GM19463 (cell line): Measurements from ENCODE around the gene ESRP2.
A peak's percentile ranks its signal among the peaks of the same experiment; 100 is the strongest.

Source experiments
- ATAC-seq: cut with Tn5 transposase; IDR thresholded peaks from one replicate; pipeline ENCODE4 v1.9.1; 2021; ENCODE audit warnings: mild to moderate bottlenecking, moderate library complexity; ENCODE audit not compliant: unreplicated experiment

The ESRP2 gene

DNA sequence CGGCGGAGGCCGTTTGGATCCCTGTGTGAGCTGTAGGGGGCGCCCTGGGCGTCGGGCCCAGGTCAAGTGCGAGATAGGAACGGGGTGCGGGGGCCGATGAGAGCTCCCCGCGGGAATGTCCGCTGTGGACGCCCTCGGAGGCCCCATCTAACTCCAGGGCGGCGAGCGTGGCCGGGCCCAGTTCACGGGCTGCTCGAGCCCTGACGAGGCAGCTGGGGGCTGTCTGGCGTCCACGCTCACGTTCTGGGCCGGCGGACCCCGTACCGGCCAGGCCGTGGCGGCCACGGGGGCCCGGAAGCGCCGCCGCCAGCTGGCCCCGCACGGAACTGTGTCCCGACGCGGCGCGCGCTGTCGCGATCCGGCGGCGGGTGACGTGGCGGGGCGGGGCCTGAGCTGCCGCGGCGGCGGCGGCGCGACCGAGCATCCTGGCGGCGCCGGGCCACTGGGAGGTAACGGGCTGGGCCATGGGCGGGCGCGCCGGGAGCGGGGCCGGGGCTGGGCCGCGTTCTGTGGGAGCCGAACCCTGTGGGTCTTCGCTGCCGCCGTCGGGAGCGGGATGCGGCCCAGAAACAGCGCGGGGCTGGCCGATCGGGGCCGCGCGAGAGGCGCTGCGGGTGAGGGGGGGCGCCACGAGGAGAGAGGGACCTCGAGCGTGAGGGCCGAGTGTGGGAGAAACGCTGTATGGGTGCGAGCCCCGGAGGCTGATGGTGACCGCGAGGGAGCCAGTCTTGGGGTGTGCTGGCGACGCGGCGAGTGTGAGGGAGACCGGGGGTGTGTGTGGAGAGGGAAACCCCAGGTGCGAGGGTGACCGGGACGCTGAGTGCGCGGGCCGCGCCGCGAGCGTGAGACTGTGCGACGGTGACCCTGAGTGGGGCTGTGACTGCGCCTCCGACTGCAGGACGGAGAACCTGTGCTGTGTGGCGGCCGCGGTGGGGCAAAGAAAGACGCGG, 28.5 kb upstream of the ESRP2 start, which contains the start of gene SLC7A6:
SLC7A6 (plus strand) TSS at position 399 of the 950 bp plus-strand sequence. CDS start 10,201 bp downstream, outside the sequence.
- peak; percentile 67 for ATAC-seq

DNA sequence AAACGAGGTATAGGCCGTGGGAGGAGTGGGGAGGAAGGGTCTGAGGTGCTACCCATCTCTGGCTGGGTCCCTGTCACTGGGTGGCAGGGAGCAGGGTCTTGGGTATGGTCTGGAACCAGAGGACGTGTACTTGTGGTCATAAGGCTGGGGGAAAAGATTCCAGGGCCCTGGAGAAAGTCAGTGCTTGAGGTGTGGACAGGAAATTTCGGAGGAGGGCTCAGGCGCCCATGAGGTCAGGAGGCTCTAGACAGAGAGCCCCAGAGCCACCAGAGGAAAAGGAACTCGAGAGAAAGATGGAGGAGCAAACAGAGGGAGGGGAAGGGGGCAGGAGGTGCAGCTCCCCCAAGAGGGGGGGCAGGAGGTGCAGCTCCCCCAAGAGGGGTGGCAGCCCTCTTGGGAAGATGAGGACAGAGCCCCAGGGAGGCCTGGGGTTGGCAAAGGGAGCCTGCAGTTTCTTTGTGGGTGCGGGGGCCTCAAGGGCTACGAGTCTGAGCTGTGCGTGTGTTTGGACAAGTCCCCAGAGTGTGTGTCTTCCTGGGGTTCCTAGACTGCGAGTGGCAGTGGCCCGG, 27.7 kb upstream of the ESRP2 start:
- peak; percentile 12 for ATAC-seq

DNA sequence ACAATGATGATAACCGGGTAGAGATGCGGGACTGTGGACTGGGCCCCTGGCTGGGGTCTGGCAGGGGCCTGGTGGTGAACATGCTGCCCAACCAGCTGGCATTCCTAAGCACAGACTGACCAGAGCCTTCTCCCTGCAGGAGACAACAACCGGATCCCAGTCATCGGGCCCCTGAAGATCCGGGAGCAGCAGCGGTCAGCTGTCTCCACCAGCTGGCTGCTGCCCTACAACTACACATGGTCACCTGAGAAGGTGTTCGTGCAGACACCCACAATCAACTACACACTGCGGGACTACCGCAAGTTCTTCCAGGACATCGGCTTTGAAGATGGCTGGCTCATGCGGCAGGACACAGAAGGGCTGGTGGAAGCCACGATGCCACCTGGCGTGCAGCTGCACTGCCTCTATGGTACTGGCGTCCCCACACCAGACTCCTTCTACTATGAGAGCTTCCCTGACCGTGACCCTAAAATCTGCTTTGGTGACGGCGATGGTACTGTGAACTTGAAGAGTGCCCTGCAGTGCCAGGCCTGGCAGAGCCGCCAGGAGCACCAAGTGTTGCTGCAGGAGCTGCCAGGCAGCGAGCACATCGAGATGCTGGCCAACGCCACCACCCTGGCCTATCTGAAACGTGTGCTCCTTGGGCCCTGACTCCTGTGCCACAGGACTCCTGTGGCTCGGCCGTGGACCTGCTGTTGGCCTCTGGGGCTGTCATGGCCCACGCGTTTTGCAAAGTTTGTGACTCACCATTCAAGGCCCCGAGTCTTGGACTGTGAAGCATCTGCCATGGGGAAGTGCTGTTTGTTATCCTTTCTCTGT, 23.3 kb upstream of the ESRP2 start:
- ATAC-seq: no peak

DNA sequence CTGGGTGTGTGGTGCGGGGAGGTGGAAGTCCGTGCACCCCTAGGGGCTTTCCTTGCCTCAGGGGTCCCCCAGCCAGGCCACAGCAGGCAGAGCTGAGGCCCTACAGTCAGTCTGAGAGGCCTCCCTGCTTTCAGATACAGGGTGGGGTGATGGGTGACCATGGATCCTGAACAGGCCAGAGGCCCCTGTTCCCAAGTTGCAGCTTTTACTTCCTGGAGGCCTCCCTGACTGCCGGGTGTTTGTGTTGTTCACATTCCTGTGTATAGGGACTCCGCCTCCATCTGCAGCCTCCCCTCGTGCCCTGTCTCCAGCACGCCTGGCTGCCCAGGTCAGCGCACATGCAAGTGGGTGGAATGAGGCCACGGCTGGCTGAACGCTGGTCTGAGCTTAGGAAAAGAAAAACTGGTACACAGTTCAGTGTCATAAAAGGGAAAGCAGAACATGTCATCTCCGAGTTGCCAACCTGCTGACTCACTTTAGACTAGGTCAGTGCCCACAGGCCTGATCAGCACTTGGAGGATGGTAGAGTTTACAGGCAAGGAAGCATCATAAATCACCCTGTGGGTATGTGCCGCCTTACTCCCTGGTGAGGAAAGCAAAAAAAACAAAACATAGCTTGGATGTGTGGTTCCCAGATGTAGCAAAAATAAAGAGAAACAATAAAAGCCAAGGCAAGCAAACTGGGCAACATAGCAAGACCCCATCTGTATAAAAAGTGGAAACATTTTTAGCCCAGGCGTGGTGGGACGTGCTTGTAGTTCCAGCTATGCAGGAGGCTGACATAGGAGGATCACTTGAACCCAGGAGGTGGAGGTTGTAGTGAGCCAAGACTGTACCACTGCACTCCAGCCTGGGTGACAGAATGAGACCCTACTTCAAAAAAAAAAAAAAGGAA, 22.2 kb upstream of the ESRP2 start:
- peak; percentile 49 for ATAC-seq

DNA sequence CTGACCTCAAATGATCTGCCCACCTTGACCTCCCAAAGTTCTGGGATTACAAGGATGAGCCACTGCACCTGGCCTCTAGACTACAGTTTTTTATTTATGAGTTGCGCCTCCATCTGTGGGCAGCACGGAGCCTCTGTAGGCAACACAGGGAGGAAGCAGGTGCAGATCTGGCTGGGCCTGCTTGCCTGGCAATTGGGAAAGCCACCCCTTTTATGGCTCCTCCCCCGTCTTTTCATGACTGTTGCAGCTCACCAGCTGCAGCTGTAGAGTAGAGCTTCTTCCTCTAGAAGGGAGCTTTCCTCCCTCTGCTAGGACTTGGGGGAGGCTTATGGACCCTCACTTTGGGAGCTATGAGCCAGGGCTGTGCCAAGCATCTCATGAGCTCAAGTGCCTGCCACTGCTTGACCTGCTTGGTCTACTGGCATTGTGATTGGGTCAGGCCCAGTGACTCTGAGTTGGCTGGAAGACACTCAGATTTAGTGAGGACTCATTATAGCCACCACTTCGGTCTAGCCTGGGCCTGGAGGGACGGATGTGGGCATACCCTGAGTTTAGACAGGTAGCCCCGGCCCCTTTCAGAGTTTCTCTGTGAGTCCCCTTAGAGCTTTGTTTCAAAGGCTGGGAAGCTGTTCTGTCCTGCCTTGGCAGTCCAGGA, 21.5 kb upstream of the ESRP2 start:
- ATAC-seq: peak; percentile 54

DNA sequence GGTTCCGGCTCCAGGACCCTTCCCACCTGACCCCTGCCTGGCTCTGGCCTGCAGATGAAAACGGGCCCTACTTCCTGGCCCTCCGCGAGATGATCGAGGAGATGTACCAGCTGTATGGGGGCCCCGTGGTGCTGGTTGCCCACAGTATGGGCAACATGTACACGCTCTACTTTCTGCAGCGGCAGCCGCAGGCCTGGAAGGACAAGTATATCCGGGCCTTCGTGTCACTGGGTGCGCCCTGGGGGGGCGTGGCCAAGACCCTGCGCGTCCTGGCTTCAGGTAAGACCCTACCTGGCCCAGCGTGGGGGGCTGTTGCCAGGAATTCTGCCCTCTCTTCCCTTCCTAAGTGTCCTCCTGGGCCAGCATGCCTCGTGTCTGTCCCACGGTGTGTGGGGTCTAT, 19.8 kb upstream of the ESRP2 start:
- ATAC-seq: no peak

DNA sequence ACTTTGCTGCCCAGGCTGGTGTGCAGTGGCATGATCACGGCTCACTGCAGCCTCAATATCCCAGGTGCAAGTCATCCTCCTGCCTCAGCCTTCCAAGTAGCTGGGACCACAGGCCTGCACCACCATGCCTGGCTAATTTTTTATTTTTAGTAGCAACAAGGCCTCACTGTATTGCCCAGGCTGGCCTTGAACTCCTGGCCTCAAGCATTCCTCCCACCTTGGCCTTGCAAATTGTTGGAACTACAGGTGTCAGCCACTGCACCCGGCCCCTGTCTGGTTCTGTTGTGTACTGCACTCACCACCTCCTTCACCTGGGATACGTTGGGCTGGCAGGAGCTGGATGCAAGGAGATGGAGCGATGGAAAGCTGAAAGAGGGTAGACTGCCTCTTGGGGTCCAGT, 17.8 kb upstream of the ESRP2 start:
- ATAC-seq: no peak

DNA sequence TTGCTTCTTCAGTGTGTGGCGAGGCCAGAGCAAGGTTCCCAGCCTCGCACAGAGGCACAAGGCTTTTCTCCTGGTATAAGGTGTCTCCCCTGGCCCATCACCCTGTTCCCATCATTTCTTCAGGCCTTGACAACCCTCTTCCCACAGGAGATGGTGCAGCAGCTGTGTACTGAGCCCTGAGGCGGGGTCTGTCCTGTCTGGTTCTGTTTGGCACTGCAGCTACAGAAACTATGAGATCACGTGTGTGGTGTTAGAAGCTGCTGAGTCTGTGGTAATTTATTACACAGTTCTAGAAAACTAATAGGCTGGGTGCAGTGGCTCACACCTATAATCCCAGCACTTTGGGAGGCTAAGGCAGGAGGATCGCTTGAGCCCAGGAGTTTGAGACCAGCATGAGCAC, 16.5 kb upstream of the ESRP2 start:
- ATAC-seq: no peak

DNA sequence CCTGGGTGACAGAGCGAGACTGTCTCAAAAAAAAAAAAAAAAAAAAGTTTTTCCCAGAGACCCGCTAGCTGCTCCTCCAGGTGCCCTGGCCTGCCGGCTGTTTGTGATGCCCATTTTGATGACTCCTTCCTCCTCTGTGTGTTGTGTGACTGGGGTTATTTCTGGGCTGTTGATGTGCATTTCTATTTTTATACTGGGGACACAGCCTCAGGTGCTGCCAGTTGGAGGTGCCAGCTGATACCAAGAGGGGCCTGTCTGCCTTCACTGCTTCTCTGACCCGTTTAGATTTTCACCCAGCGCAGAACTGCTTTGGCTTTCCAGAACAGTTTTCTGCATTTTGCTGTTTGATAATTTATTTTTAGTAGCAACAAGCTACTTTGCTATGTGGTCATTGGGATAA, 15.9 kb upstream of the ESRP2 start:
- no peak for ATAC-seq

DNA sequence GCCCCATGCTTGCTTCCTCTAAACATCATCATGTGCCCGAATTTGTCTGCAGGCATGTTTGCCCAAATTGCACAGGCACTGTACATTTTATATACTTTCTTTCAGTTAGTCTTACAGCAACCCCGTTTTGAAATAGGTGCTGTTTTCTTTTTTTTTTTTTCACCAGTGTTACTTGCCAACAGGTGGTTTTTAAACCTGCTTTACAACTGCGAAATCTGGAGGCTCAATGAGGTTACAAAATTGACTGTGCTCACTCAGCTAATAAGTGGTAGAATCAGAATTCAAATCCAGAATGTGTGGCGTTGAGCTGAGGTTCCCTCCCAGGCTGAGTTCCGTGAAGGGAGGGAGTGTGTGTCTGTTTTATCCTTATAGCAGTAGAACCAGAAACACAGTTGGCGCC, 15.0 kb upstream of the ESRP2 start:
- no peak for ATAC-seq

DNA sequence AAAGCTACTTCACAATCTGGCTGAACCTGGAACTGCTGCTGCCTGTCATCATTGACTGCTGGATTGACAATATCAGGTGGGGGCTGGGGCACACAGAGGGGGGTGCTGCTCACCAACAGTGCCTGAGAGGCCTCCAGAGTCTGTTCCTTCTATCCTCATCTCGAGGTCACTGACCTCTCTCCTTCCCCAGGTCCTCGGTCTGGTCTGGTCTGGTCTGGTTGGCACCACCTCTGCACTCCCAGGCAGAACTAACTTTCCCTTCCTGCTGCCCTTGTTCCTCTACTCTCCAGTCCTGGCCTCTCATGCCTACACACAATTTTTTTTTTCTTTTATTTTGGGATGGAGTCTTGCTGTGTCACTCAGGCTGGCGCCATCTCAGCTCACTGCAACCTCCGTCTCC, 13.4 kb upstream of the ESRP2 start:
- ATAC-seq: no peak

DNA sequence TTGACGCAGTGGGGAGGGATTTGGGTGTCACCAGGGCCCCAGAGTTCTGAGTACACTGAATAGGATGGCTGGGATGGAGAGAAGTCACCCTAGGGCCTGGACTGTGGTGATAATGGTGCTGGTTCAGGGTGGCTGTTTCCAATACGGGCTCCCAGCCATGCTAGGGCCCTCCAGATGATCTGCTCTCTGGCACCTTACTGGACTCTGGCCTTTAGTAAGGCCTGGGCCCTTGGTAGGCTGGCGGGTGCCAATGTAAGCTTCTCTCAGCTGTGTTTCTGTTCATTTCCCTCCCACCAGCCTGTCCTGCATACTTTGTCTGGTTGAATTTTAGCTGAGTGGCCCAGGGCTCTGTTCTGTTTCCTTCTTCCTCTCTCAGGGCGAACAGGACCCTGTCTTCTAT, 12.0 kb upstream of the ESRP2 start:
- no peak for ATAC-seq

DNA sequence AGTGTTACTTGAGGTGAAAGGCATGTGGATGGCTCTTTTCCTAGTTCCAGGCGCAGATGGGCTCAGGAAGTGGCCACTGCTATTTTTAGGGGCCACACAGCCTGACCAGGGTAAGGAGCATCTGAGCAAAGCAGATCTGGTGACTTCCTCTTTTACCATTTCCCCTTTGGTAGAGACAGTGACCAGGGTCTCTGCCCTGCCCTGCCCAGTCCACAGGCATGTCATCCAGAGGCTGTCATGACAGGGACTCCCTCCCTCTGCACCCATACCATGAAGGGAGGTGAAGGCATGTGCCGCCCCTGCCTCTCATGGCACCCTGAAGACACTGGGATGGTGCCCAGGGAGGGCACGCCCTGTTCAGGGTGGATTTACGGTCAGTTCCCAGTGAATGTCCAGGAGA, 11.5 kb upstream of the ESRP2 start:
- no peak for ATAC-seq

DNA sequence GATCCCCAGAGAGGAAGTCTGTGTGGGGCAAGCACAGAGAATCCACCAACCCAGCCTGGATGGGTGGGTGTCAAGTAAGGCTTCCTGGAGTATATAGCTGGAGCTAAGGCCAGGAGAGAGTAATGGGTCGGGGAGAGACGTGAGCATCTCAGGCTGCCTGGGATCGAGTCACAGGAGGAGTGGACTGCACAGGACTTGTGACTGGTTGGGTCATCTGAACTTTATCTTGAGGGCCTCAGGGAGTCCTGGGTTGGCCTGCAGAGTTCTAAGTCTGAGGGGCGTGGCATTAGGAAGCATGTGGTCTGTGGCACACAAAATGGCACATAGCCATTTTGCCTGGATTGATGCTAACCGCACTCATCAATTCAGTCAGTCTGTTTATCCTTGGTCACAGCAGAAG, 10.7 kb upstream of the ESRP2 start:
- no peak for ATAC-seq

DNA sequence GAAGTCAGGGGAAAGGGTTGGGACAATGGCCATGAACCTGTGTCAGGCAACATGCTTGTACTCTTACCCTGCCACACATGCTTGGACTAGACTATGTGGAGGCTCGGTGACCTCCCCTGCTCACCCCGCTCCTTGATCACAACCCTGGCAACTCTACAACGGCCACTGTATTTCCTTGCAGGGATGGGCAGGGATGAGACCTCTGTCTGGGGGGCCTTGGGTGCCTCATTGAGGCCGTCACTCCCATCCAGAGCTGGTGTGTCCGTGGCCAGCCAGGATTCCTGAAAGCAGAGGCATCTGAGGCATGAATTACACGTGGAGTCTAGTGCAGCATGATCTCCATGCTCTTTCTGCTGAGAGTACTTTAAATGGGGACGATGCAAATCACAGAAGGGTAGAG, 10.2 kb upstream of the ESRP2 start:
- ATAC-seq: no peak

DNA sequence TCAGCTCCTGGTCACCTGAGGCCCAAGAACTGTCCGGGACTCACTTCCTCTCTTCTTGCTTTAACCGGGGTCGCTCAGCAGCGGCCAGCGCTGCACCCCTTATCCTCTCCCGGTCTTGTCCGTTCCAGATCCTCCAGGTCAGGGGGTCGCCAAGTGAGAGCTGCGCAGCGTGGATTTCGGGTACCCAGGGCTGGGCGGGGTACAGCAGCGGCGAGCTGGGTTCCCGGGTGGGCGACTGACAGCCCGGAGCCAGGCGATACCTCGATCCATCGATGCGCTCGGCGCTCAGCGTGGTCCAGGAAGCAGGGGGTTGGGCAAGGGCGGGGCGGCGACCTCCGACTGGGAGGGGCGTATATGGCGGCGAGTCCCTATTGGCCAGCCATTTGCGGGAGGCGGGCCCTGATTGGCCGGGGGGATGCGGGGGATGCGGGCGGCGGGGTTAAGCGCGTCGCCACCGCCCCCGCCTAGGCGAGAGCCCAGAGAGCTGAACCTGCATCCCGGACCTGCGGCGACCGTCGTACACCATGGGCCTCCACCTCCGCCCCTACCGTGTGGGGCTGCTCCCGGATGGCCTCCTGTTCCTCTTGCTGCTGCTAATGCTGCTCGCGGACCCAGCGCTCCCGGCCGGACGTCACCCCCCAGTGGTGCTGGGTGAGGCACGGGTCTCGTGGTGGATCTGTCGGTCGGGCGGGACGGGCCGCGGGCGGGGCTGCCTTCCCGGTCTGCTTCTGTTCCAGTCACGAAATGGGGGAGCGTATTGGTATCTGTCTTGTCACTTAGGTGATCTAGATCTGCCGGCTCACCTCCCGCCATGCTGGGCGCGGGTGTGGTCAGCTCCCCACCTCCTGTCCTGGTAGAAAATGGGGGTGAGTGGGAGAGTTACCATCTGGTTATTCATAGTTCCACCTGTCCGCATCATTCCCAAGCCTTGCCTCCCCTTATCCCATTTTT, 9.3 kb upstream of the ESRP2 start, which contains the start of gene PLA2G15:
PLA2G15 (plus strand) TSS at position 471 of the 951 bp plus-strand sequence; CDS start at position 525, 54 bp downstream.
- ATAC-seq: peak; percentile 91

DNA sequence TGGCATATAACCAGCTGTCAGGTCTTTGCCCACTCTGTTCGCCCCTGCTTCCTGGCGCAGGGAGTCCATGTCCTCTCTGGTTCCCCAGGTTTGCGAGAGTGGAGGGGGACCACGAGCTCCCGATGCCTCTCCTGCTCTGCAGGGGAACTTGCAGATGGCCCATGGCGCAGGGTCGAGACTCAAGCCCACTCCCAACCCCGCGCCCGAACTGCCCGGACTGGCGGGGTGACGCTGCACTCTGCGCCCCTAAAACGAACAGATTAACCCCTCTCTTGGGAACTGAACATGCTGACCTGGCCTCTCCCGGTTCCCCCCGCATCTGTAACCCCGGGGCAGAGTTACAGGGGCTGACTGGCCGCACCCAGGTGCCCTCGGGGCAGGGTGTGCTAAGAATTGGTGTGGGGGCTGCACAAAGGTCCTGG, 8.6 kb upstream of the ESRP2 start:
- ATAC-seq: peak; percentile 5
